Measurements from ENCODE around the gene FNBP1L.

Gene FNBP1L

GRCh38 chr1:93592551-93592949, 144.6 kb downstream of the FNBP1L start:
- no peak for DNase-seq (ENCODE audit: low read depth)

- DNase-seq (ENCODE audit: low read depth) = no peak
These were observed 146.1 kb downstream of the FNBP1L start for GRCh38 chr1:93593854-93594602.

- no peak for DNase-seq (ENCODE audit: low read depth)
These were observed 146.6 kb downstream of the FNBP1L start for GRCh38 chr1:93594603-93594880.

- no peak for DNase-seq (ENCODE audit: low read depth)
These were observed 147.3 kb downstream of the FNBP1L start for GRCh38 chr1:93595266-93595665.

GRCh38 chr1:93595743-93596142, 147.8 kb downstream of the FNBP1L start:
- DNase-seq (ENCODE audit: low read depth) = no peak

- no peak for DNase-seq (ENCODE audit: low read depth)
These were observed 148.6 kb downstream of the FNBP1L start for GRCh38 chr1:93596329-93597089.

- no peak for DNase-seq (ENCODE audit: low read depth)
These were observed 149.8 kb downstream of the FNBP1L start for GRCh38 chr1:93597709-93598108.

GRCh38 chr1:93598396-93598795, 150.5 kb downstream of the FNBP1L start:
- no peak for DNase-seq (ENCODE audit: low read depth)

- no peak for DNase-seq (ENCODE audit: low read depth)
These were observed 151.0 kb downstream of the FNBP1L start for GRCh38 chr1:93598861-93599439.

- DNase-seq (ENCODE audit: low read depth) = no peak
These were observed 151.6 kb downstream of the FNBP1L start for GRCh38 chr1:93599479-93599878.

GRCh38 chr1:93600663-93601062, 152.7 kb downstream of the FNBP1L start:
- DNase-seq (ENCODE audit: low read depth) = no peak

GRCh38 chr1:93601686-93602085, 153.8 kb downstream of the FNBP1L start:
- DNase-seq (ENCODE audit: low read depth) = no peak

- no peak for DNase-seq (ENCODE audit: low read depth)
These were observed 154.2 kb downstream of the FNBP1L start for GRCh38 chr1:93602101-93602500.

GRCh38 chr1:93603106-93603505, 155.2 kb downstream of the FNBP1L start:
- no peak for DNase-seq (ENCODE audit: low read depth)

GRCh38 chr1:93603601-93604000, 155.7 kb downstream of the FNBP1L start:
- DNase-seq (ENCODE audit: low read depth) = no peak
